HG03558 (cell line): ENCODE measurements around the gene STC2.

Experiments
- ATAC-seq: cut with Tn5 transposase; IDR thresholded peaks from one replicate; pipeline ENCODE4 v1.9.1; 2021; ENCODE audit warnings: moderate number of reproducible peaks; ENCODE audit not compliant: unreplicated experiment; ENCODE audit errors: extremely low read depth

STC2 gene

GRCh38 chr5:173329491-173330337, 1.5 kb upstream of the STC2 start:
- peak; percentile 39 for ATAC-seq

GRCh38 chr5:173328844-173329490, 753 bp upstream of the STC2 start:
- no peak for ATAC-seq

DNA sequence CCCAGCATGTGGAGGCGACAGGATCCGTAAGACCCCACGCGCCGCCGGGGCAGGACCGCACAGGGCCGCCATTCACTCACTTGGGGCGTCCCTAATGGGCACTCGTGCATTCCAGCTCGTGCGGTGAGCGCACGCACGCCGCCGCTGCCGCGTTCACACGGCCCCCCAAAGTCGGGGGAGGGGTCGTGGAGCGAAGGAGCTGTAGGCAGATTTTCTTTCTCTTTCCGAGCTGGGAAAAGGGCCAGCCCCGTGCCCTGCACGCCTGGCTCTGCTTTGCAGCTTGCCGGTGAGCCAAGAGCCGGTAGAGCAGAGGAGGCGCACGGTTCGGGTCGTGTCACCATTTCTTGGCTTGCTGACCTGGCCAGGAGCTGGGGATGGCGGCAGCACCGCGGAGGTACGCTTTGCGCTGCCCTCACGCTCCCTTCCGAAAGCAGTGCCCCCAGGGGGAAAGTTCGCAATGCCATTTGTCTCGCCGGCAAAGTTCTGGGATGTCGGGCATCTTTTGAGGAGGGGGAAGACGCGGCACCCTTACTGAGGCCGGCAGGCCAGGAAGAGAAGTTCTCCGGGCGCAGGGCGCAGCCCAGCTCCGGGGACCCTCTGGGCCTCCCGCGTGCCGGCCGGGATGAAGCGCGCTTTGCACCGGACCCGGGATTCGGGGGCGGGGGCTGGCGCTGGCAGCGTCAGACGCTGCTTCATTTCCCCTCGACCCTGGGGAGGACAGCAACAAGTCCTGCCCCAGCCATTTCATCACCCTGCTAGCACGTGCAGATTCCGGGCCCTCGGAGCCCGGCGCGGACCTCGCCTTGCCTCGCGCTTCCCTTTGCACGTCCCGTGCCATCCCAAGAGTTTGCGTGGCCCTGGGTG, 898 bp downstream of the STC2 start:
- no peak for ATAC-seq

- no peak for ATAC-seq
These were observed 1.7 kb downstream of the STC2 start for GRCh38 chr5:173326501-173326960.

DNA sequence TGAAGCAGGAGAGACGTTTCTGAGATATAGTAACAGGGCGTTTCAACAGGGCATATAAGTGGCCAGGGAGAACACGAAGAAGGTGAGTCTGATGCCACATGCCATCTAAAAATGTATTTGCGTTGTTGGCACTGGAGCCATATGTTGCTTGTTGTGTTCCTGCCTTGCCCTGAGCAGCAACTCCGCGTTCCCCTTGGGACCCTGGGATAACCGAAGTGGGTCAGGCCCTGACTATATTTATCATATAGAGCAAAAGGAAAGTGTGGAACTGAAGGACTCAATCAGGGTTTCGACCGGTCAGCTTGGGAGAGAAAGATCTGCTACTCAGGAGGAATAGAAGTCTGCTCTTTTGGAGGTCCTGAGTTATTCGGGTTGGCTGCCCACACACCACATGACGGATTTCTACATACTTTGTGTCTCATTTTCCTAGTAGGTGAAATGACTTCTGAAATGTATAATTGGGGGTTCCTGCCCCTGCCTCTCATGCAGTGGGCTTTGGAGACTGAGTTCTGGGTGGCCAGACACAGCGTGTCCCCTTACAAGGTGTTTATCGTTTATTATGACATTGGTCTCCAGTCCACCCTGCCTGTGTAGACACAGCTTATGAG, 3.0 kb downstream of the STC2 start:
- ATAC-seq: no peak

- ATAC-seq: no peak
These were observed 3.9 kb downstream of the STC2 start for GRCh38 chr5:173324115-173325001.

DNA sequence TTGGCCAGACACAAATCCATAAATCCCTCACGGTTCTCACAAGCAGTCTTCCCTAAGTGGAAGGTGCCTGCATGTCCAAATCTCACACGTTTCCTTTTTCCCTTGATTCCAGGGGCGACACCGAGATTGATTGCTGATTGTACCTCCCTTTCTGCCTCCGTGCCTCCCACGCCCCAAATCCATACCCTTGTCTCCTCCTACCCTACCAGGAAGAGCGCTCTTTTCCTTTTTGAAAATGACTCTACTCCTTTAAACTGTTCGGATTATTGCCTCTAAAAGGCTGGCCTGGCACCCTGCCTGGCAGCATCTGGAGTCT, 4.5 kb downstream of the STC2 start:
- no peak for ATAC-seq

DNA sequence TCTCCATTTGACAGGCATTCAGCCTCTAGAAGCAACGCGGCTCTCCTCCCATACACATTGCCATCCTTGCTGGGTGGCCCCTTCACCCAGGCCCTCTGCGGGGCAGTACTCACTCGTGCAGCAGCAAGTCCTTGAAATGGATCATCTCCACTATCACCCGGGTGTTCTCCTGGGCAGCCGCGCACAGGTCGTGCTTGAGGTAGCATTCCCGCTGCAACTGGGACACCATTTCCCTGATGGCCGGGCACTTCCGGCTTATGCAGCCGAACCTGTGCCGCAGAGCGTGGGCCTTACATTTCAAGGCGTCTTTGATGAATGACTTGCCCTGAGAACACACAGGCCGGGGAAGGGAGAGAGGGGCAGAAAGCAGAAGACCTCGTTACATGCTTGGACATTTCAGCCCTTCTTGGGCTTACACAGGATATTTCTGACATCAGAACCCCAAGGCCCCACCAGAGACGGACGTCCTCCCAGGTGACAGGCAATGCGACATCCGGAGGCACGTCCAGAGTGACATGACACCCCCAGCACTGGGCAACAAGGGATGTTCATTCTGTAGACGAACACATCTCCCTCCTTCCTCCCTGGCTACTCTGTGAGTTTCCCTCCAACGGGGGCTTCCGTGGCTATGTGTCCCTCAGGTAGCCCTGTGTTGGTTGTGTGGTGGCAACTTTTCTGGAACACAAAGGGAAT, 5.0 kb downstream of the STC2 start:
- ATAC-seq: no peak

DNA sequence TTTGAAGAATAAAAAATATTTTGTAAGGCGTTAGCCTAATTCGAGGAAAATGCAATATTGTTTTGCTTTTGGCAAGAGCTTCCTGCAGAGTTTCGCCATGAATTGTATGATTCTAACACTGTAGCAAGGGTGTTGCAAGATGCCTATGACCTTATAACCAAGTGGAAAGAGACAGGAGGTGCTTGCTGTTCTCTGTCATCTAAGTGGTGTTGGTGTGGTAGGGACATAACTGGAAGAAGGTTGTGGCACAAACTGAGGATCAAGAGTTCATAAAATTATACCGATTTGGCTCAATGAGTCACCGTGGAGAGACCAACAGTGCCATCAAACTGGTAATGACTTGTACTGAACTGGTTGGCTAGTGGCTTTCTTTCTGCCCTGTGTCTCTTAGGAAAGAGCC, 6.3 kb downstream of the STC2 start:
- no peak for ATAC-seq

GRCh38 chr5:173320259-173320658, 8.0 kb downstream of the STC2 start:
- no peak for ATAC-seq

- ATAC-seq: no peak
These were observed 8.6 kb downstream of the STC2 start for GRCh38 chr5:173319646-173320045.

DNA sequence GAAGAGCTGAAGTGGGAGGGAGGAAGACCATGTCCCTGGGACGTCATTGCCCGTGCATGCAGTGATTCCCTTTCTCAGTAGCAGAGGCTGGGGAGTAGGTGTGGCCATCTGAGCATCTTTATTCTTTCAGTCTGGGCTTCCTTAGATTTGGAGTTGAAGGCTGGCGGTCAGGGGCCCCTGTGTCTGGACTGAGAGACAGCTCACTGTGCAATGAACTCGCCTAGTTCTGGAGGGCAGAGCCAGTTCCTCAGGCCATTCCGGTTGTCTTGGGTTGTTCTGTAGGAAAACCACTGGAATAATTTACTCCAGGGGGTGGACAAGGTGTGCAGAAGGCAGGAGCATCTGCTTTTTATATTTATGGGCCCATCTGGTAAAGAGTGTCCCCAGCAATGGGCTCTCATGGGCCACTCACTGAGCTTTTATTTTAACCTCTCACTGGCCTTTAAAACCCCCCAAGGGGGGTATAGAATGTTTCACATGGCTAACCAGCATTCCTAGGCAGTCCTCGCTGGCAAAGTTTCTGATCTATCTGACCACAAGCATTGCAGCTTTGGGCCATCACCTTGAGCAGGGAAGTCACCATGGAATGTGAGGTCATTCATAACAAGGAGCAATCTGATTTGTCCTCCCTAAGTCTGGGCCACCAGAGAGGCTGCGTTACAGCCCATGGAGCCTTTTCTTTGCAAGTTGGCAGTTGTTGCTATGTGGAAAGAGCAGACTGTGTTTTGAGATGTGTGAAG, 9.2 kb downstream of the STC2 start:
- no peak for ATAC-seq

- no peak for ATAC-seq
These were observed 9.9 kb downstream of the STC2 start for GRCh38 chr5:173318330-173318729.

GRCh38 chr5:173317852-173318251, 10.4 kb downstream of the STC2 start:
- no peak for ATAC-seq

- ATAC-seq: no peak
These were observed 11.0 kb downstream of the STC2 start for GRCh38 chr5:173317091-173317730.

GRCh38 chr5:173316339-173317020, 11.7 kb downstream of the STC2 start:
- ATAC-seq: no peak
